ENCODE results near the gene TUNAR.

TUNAR gene

DNA sequence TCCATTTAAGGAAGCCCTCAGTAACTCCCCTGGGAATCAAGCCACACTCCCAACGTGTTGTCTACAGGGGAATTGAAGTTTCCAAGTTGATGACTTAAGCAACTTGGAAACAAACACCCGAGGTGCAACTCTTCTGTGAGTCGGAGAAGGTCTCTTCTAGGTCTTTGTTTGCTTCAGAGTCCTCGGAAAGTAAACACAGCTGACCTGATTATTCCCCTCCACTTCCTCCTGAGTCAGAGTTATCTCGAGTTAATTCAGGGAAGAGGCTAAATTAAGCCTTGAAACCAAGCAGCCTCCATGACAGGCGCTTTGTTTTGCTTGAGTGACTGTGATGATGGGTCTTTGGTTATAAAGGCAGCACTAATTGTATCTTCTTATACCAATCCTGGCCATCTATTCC lies 41.8 kb downstream of the TUNAR start:
- Mint-ChIP-seq H3K9me3 (ENCODE audit: low read depth) (no peaks in the 10 kb centered on the region), H3K27ac (no peak overlapping the region)

DNA sequence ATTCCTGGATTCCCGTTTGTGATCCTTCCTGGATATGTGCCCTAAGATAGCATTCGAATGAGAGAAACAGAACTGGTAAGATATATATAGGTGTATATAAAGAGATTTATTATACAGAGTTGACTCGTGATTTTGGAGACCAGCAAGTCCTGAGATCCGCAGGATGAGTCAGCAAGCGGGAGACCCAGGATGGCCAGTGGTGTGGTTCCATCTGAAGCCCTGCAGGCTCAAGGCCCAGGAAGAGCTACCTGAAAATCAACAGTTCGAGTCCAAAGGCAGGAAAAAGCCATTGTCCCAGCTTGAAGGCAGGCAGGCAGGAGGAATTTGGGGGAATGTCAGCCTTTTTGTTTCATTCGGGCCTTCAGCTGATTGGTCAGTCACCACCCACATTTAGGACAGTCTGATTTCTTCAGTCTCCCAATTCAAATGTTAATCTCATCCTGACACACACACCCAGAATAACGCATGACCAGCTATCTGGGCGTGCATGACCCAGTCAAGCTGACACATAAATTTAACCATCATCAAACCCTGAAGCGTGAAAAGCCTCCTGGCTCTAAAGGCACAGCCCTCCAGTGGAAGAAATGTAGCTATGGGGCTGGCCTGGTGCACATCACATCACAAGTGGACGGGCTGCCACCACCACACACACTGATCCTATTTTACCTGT lies 44.3 kb downstream of the TUNAR start:
- Mint-ChIP-seq H3K36me3 (no peaks in the 10 kb centered on the region), H3K4me3 (no peak overlapping the region), H3K4me1 (ENCODE audit: low read depth) (no peaks in the 10 kb centered on the region), H3K27me3 (peaks cover 8% of the 10 kb centered on the region), H3K27ac (no peak overlapping the region), H3K9me3 (ENCODE audit: low read depth) (no peaks in the 10 kb centered on the region)

More for the DNA sequence above, 41.8 kb downstream of the TUNAR start:
- H3K36me3 Mint-ChIP-seq, result no peaks in the 10 kb centered on the region
- H3K27me3 Mint-ChIP-seq, result peaks cover 10% of the 10 kb centered on the region
- H3K4me1 Mint-ChIP-seq (ENCODE audit: low read depth), result no peaks in the 10 kb centered on the region
- H3K4me3 Mint-ChIP-seq, result no peak overlapping the region

DNA sequence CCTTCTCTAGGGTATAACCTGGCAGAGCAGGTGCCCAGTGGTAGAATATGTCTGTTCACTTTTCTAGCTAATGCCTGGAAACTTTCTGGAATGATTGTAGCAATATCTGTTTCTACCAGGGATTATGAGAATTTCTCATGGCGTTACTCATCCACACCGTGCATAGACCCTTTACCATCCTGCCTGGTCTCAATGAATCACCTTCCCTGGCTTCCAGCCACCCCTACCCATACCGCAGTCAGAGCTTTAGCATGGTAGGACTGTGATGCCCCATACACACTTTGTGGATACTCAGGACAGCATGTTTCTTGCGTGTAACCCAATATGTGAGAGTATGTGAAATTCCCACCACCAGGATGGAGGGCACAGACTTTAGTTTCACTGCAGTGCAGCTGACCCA lies 45.4 kb downstream of the TUNAR start:
- Mint-ChIP-seq H3K9me3 (ENCODE audit: low read depth) (no peaks in the 10 kb centered on the region), H3K27ac (no peak overlapping the region), H3K36me3 (no peaks in the 10 kb centered on the region), H3K4me1 (ENCODE audit: low read depth) (no peaks in the 10 kb centered on the region), H3K4me3 (no peak overlapping the region), H3K27me3 (peaks cover 8% of the 10 kb centered on the region)

DNA sequence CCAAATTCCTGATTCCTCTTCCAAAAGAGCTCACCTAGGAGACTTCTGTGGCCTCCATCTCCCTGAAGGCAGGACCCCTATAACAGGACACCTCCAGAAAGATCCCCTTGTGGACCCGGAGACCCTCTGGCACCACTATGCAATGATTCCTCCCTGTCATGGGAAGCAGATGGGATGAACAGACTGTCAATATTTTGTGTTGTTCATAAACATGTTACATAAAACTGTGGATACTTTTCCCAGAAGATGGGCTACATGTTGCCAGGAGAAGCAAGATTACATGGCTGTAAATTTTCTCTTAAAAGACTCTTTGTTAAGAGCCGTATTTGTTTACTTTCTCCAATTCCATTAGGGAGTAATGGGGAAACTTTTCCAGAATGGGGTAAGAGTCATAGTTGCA lies 52.1 kb downstream of the TUNAR start:
- Mint-ChIP-seq H3K4me3 (no peak overlapping the region), H3K36me3 (no peaks in the 10 kb centered on the region), H3K27me3 (peaks cover 17% of the 10 kb centered on the region), H3K4me1 (ENCODE audit: low read depth) (no peaks in the 10 kb centered on the region), H3K27ac (no peak overlapping the region), H3K9me3 (ENCODE audit: low read depth) (no peaks in the 10 kb centered on the region)

DNA sequence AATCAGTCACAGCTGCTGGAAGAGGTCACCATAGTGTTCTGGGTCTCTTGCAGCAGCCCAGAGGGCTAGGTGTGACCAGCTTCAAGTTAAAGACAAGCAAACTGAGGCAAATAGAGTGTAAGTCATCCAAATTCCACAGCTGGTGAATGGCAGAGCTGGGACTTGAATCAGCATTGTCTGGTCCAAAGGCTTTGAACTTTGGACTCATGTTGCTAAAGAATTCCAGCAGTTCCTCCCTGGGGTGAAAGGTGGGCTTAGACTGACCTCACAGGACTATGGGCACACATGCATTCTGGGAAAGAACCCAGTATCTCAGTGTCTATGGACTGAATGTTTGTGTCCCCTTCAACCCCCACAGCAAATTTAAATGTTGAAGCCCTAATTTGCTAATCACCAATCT lies 54.8 kb downstream of the TUNAR start:
- no peak overlapping the region for H3K27ac Mint-ChIP-seq
- H3K9me3 Mint-ChIP-seq (ENCODE audit: low read depth), result no peaks in the 10 kb centered on the region
- H3K27me3 Mint-ChIP-seq, result peaks cover 15% of the 10 kb centered on the region
- no peak overlapping the region for H3K4me3 Mint-ChIP-seq
- no peaks in the 10 kb centered on the region for H3K4me1 Mint-ChIP-seq (ENCODE audit: low read depth)
- H3K36me3 Mint-ChIP-seq, result no peaks in the 10 kb centered on the region

DNA sequence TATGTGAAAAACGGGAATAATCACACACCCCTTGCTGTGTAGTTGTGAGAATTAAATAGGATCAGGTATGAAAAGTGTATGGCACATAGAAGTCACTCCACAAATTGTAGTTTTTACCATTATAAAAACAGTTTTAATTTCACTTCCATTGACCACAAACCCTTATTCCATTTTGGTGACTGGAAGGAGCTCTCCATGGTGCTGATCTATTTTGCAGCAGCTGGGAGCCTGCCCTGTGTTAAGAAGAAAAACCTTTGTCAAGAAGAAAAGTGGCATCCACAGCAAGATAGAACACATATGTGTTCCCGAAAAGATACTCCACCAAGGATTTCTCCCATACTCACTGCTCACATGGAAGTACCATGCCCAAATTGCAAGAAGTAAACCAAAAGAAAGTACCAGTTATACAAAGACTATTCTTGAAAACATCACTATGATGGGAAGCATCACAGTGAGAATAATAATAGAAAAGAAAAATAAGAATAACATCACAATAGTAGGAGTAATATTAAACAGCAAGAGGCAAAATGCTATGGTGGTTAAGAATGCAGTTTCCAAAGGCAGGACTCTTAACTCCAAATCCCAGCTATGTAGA lies 58.7 kb downstream of the TUNAR start:
- H3K4me1 Mint-ChIP-seq (ENCODE audit: low read depth), result no peaks in the 10 kb centered on the region
- H3K36me3 Mint-ChIP-seq, result no peaks in the 10 kb centered on the region
- peaks cover 2% of the 10 kb centered on the region for H3K9me3 Mint-ChIP-seq (ENCODE audit: low read depth)
- H3K4me3 Mint-ChIP-seq, result no peak overlapping the region
- H3K27ac Mint-ChIP-seq, result no peak overlapping the region
- peaks cover 6% of the 10 kb centered on the region for H3K27me3 Mint-ChIP-seq

DNA sequence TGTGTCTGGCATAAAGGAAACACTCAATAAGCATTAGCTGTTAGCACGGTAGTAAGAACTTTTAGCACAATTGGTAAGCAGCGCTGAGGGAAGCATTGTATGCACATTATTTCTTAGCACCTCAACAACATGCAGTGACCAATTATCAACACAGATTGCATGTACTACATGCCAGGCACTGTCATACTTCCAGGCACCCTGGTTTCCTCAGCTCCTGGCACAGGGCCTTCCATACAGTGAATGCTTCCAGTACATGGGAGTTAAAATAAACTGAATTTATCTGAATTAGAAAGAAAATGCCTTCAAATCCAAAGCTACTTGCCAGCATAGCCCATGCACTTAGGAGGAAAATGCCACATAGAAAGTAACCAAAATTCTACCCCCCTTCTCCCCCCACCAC lies 59.4 kb downstream of the TUNAR start:
- Mint-ChIP-seq H3K4me1 (ENCODE audit: low read depth) (no peaks in the 10 kb centered on the region), H3K27ac (no peak overlapping the region), H3K4me3 (no peak overlapping the region), H3K36me3 (no peaks in the 10 kb centered on the region), H3K9me3 (ENCODE audit: low read depth) (peaks cover 2% of the 10 kb centered on the region), H3K27me3 (peaks cover 5% of the 10 kb centered on the region)

DNA sequence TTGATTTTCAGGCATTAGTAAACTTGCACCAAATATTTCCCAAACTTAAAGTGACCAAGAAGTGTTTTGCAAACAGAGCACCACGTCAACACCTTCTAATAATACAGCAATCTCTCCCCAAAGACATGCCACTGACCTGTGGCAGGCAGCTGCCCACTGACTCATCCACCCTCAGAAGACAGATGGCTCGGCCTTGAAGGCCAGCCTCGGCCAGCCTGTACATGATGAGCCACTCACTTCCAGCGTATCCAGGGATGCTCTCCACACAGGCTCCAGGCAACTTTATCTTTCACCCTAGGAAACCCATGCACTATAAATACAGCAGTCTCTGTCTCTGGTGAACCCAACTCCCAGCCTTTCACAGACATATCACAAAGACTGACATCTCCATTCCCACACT lies 62.7 kb downstream of the TUNAR start:
- Mint-ChIP-seq H3K36me3 (no peaks in the 10 kb centered on the region), H3K4me3 (no peak overlapping the region), H3K4me1 (ENCODE audit: low read depth) (no peaks in the 10 kb centered on the region), H3K9me3 (ENCODE audit: low read depth) (peaks cover 2% of the 10 kb centered on the region), H3K27ac (no peak overlapping the region), H3K27me3 (peaks cover 8% of the 10 kb centered on the region)

DNA sequence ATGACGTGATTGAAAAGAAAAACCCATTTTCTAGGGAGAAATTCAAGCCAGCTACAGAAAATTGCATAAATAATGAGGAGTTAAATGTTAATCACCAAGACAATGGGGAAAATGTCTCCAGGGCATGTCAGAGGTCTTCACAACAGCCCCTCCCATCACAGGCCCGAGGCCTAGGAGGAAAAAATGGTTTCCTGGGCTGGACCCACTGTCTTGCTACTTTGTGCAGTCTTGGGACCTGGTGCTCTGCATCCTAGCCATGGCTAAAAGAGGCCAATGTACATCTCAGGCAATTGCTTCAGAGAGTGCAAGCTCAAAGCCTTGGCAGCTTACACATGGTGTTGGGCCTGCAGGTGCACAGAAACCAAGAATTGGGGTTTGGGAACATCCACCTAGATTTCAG lies 65.3 kb downstream of the TUNAR start:
- Mint-ChIP-seq H3K36me3 (no peaks in the 10 kb centered on the region), H3K4me3 (no peak overlapping the region), H3K4me1 (ENCODE audit: low read depth) (no peaks in the 10 kb centered on the region), H3K27ac (no peak overlapping the region), H3K27me3 (peaks cover 14% of the 10 kb centered on the region), H3K9me3 (ENCODE audit: low read depth) (peaks cover 2% of the 10 kb centered on the region)

DNA sequence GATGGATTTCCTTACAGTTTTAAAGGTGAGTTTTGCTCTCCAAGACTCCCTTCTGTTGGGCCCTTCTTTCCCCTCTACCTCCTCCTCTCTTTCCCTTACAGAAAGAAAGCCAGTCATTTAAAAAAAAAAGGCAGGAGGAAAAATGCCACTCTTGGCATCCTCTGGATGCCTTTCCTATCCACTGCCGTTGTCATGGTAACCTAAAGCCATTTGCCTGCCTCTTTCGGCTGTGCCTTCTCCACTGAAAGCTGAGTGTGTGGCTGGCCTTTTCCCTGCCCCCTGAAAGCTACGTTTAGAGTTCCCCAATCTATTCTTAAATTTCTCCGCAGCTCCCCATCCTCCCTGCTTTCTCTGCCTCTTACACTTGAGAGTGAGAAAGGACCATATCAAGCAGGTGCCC lies 67.1 kb downstream of the TUNAR start:
- Mint-ChIP-seq H3K27ac (no peak overlapping the region), H3K27me3 (peaks cover 15% of the 10 kb centered on the region), H3K4me1 (ENCODE audit: low read depth) (no peaks in the 10 kb centered on the region), H3K9me3 (ENCODE audit: low read depth) (no peaks in the 10 kb centered on the region), H3K4me3 (no peak overlapping the region), H3K36me3 (no peaks in the 10 kb centered on the region)

DNA sequence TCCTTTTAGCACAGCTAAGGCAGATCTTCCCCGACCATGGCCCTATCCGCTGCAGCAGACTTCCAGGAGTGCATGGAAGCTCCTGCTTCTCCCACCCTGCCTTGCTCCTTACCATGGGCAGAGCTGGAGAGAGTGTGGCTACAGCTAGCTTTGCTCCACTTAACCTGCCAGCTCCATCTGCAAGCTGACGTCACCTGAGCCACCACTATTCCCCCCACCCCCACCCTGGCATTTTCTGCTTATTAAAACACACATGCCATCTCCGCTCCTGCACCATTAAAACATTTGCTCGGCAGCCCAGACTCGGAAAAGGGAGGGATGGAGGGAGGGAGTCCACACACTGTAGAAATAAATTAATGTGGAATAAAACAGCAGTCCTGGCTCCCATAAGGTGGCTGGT lies 67.8 kb downstream of the TUNAR start:
- H3K4me3 Mint-ChIP-seq, result no peak overlapping the region
- no peaks in the 10 kb centered on the region for H3K9me3 Mint-ChIP-seq (ENCODE audit: low read depth)
- no peaks in the 10 kb centered on the region for H3K4me1 Mint-ChIP-seq (ENCODE audit: low read depth)
- peaks cover 15% of the 10 kb centered on the region for H3K27me3 Mint-ChIP-seq
- H3K27ac Mint-ChIP-seq, result no peak overlapping the region
- H3K36me3 Mint-ChIP-seq, result no peaks in the 10 kb centered on the region

DNA sequence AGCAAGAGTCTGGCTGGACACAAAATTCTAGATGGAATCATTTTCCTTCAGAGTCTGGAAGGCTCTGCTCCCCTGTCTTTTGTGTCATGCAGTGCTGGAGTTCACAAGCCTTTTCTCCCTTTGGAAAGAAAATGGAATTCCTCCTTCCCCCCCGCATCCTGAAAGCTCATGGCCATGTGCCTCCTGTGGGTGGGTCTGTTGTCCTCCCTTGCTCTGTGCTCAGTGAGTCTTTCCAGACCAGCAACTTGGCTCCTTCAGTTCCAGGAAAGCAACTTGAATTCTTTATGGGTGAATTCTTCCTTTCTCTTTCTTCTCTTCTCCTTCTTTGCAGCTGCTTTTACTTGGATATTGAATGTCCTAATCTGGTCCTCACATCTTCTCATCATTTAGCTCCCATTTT lies 70.2 kb downstream of the TUNAR start:
- peaks cover 26% of the 10 kb centered on the region for H3K27me3 Mint-ChIP-seq
- no peaks in the 10 kb centered on the region for H3K4me1 Mint-ChIP-seq (ENCODE audit: low read depth)
- no peaks in the 10 kb centered on the region for H3K36me3 Mint-ChIP-seq
- no peaks in the 10 kb centered on the region for H3K9me3 Mint-ChIP-seq (ENCODE audit: low read depth)
- no peak overlapping the region for H3K4me3 Mint-ChIP-seq
- H3K27ac Mint-ChIP-seq, result no peak overlapping the region

DNA sequence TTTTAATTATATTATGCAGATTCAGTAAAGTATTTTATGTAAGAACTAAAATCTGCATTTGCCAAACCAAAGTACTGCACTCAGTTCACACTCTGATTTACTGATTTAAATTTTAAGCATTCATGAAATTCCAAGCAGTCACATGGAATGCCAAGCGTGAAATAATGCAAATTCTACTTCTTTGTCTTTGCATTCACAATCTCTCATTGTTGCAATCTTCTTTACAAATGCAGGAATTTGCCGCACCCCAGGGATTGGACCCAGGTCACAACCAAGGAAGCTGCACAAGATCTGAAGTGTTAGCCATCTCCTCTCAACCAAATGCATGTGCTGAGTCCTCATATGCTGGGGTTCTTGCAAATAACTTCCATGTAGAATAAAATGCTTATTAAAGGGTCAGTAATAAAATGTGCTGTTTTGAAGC lies 71.9 kb downstream of the TUNAR start:
- no peak overlapping the region for H3K4me3 Mint-ChIP-seq
- peaks cover 33% of the 10 kb centered on the region for H3K27me3 Mint-ChIP-seq
- H3K27ac Mint-ChIP-seq, result no peak overlapping the region
- H3K4me1 Mint-ChIP-seq (ENCODE audit: low read depth), result no peaks in the 10 kb centered on the region
- H3K36me3 Mint-ChIP-seq, result no peaks in the 10 kb centered on the region
- no peaks in the 10 kb centered on the region for H3K9me3 Mint-ChIP-seq (ENCODE audit: low read depth)

DNA sequence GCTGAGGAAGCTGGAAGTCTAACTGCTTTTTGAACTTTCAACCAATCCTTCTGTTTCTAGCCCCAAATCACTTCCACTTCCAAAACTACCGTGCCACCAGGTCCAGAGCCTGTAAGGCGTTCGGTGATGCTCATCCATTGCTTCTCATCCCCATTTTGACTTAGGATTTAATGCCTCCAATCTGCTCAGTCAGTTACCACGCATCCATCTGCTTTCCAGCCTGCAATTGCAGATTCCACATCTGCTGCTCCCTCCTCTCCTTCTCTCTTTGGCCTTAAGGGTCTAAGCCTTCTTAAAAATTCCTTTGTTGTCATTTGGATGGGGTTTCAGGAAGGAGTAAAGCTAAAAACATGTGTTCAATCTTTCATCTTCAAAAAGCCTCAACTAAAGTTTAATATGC lies 74.7 kb downstream of the TUNAR start:
- H3K27ac Mint-ChIP-seq, result no peak overlapping the region
- no peaks in the 10 kb centered on the region for H3K4me1 Mint-ChIP-seq (ENCODE audit: low read depth)
- H3K36me3 Mint-ChIP-seq, result no peaks in the 10 kb centered on the region
- H3K4me3 Mint-ChIP-seq, result no peak overlapping the region
- peaks cover 30% of the 10 kb centered on the region for H3K27me3 Mint-ChIP-seq
- H3K9me3 Mint-ChIP-seq (ENCODE audit: low read depth), result no peaks in the 10 kb centered on the region

DNA sequence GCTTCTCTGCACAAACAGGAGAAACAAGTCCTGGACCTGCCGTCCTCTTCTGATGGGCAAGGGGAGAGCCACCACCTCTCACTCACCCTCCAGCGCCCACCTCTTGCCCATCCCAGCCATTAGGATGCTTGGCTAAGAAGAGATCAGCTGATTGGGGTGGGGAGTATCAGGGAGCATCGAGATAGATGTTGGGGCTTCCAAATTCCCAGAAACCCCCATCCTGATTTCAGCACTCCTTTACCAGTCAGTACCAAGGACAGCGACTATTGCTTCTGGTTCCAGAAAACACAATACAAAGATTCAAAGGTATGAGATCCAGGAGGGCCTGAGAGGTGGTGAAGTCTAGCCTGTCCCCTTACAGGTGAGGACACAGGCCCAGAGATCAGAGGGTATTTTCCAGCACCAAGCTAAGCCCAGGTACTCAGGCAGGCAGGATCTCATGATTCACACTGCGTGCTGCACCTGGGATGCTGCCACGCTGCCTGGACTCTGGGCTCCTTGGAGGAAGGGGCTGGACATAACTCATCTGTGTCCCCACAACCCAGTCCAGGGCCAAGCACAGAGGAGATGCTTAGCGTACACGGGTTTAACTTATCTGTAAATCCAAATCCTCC lies 76.6 kb downstream of the TUNAR start:
- no peaks in the 10 kb centered on the region for H3K36me3 Mint-ChIP-seq
- H3K4me3 Mint-ChIP-seq, result no peak overlapping the region
- H3K27me3 Mint-ChIP-seq, result peaks cover 28% of the 10 kb centered on the region
- no peaks in the 10 kb centered on the region for H3K9me3 Mint-ChIP-seq (ENCODE audit: low read depth)
- no peaks in the 10 kb centered on the region for H3K4me1 Mint-ChIP-seq (ENCODE audit: low read depth)
- H3K27ac Mint-ChIP-seq, result no peak overlapping the region

All from activated naive CD8-positive, alpha-beta T cell (primary cell).